ENCODE measurements around the gene SPAG17.

SPAG17 gene

DNA sequence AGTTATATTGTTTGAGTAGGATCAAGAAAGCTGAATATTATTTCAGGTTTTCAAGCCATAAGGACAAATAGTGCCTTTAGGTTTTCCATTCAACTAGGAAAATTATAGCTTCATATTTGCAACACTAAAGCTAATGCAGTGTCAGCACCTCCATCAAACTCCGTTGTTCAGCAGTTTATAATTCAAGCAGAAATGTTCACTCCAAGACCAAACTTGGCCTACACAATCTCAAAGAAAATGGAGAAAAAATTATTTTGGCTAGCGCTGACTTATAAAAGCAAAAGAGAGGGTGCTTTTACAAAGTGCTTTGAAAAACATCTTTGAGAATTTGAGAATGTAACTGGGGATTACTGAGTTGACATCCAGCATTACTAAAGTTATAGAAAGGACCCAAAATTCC is 1.4 kb downstream of the SPAG17 start:
- Histone ChIP-seq H3K9me3 (ENCODE audit: insufficient read depth, low read length) (no peaks in the 10 kb centered on the region), H3K4me1 (ENCODE audit: low read length) (no peaks in the 10 kb centered on the region), H3K79me2 (ENCODE audit: low read length) (no peaks in the 10 kb centered on the region), H3K9ac (ENCODE audit: low read length) (no peak overlapping the region), H3K4me3 (ENCODE audit: low read length) (no peak overlapping the region), H3K27me3 (ENCODE audit: low read depth, low read length) (no peaks in the 10 kb centered on the region), H3K4me2 (ENCODE audit: low read length) (no peak overlapping the region), H3K27ac (ENCODE audit: low read length) (no peak overlapping the region), H3K36me3 (replicated peaks; ENCODE audit: low read depth, low read length) (no peaks in the 10 kb centered on the region), H2AFZ (ENCODE audit: low read depth, low read length) (no peak overlapping the region), H4K20me1 (ENCODE audit: insufficient read depth, low read length) (no peaks in the 10 kb centered on the region)
- TF ChIP-seq, protein P1, sequence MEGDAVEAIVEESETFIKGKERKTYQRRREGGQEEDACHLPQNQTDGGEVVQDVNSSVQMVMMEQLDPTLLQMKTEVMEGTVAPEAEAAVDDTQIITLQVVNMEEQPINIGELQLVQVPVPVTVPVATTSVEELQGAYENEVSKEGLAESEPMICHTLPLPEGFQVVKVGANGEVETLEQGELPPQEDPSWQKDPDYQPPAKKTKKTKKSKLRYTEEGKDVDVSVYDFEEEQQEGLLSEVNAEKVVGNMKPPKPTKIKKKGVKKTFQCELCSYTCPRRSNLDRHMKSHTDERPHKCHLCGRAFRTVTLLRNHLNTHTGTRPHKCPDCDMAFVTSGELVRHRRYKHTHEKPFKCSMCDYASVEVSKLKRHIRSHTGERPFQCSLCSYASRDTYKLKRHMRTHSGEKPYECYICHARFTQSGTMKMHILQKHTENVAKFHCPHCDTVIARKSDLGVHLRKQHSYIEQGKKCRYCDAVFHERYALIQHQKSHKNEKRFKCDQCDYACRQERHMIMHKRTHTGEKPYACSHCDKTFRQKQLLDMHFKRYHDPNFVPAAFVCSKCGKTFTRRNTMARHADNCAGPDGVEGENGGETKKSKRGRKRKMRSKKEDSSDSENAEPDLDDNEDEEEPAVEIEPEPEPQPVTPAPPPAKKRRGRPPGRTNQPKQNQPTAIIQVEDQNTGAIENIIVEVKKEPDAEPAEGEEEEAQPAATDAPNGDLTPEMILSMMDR (IDR thresholded peaks at IDR 0.05; ENCODE audit: low read depth, low read length) = no peak
- TF ChIP-seq EZH2phosphoT487 (IDR thresholded peaks at IDR 0.05; ENCODE audit: low read depth) = no peak

DNA sequence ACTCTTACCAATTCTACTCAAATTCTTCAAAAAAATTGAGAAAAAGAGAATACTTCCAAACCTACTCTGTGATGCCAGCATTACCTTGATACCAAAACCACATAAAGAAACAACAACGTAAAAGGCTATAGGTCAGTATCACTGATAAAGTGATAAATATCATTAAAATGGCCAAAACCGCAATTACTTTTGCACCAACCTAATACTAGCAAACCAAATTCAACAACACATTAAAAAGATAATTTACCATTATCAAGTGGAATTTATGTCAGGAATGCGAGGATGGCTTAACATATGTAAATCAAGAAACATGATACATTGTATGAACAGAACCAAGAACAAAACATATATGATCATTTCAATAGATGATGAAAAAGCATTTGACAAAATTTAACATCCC is 7.0 kb downstream of the SPAG17 start:
- H3K79me2 ChIP-seq (ENCODE audit: low read length) = no peaks in the 10 kb centered on the region
- no peaks in the 10 kb centered on the region for H3K27me3 ChIP-seq (ENCODE audit: low read depth, low read length)
- H3K4me1 ChIP-seq (ENCODE audit: low read length) = no peaks in the 10 kb centered on the region
- H3K4me2 ChIP-seq (ENCODE audit: low read length) = no peak overlapping the region
- H3K9me3 ChIP-seq (ENCODE audit: insufficient read depth, low read length) = no peaks in the 10 kb centered on the region
- no peak for TF ChIP-seq EZH2phosphoT487 (IDR thresholded peaks at IDR 0.05; ENCODE audit: low read depth)
- TF ChIP-seq, protein P1 (IDR thresholded peaks at IDR 0.05; ENCODE audit: low read depth, low read length) = no peak
- H3K9ac ChIP-seq (ENCODE audit: low read length) = no peak overlapping the region
- H3K36me3 ChIP-seq (replicated peaks; ENCODE audit: low read depth, low read length) = no peaks in the 10 kb centered on the region
- no peak overlapping the region for H3K4me3 ChIP-seq (ENCODE audit: low read length)
- H2AFZ ChIP-seq (ENCODE audit: low read depth, low read length) = no peak overlapping the region
- no peaks in the 10 kb centered on the region for H4K20me1 ChIP-seq (ENCODE audit: insufficient read depth, low read length)
- no peak overlapping the region for H3K27ac ChIP-seq (ENCODE audit: low read length)

DNA sequence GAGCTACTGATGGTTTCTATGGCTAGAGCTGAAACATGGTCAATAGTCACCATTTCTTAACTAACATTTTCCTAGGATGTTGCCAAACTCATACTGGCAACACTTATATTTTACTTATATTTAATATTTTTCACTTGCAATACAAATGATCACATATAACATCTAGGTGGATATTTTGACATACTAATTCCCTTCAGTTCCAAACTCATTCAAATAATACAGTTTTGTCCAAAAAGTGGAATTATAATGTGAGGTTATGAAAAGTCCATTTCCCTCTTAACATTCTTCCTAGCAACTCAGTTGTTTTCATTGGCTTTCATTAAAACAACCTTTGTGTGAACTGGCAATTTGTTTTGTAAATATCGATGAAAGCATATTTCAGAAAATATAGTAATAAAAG is 16.0 kb downstream of the SPAG17 start:
- Histone ChIP-seq H4K20me1 (ENCODE audit: insufficient read depth, low read length) (no peaks in the 10 kb centered on the region), H3K4me2 (ENCODE audit: low read length) (no peak overlapping the region), H3K27ac (ENCODE audit: low read length) (no peak overlapping the region), H3K9ac (ENCODE audit: low read length) (no peak overlapping the region), H2AFZ (ENCODE audit: low read depth, low read length) (no peak overlapping the region), H3K9me3 (ENCODE audit: insufficient read depth, low read length) (no peaks in the 10 kb centered on the region), H3K36me3 (replicated peaks; ENCODE audit: low read depth, low read length) (no peaks in the 10 kb centered on the region), H3K4me3 (ENCODE audit: low read length) (no peak overlapping the region), H3K27me3 (ENCODE audit: low read depth, low read length) (no peaks in the 10 kb centered on the region), H3K4me1 (ENCODE audit: low read length) (no peaks in the 10 kb centered on the region), H3K79me2 (ENCODE audit: low read length) (no peaks in the 10 kb centered on the region)
- TF ChIP-seq, protein P1 (IDR thresholded peaks at IDR 0.05; ENCODE audit: low read depth, low read length) = no peak
- no peak for TF ChIP-seq EZH2phosphoT487 (IDR thresholded peaks at IDR 0.05; ENCODE audit: low read depth)

DNA sequence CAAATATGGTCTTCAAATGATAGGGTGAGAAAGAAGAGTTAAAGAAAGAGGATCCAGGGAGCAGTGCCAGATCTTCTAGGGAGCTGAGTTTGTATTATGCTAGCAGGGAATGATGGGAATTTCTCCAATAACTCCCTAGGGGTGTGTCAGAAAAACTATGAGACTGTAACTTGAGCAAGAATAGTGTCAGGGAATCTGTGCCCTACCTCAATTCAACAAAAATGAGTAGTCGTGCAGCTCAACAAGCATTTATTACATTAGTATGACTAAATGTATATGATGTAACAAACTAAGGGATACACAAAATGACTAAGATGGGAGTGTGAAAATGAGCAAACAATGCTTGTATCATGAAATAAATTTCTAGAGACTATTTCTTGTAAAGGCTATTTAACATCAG is 24.2 kb downstream of the SPAG17 start:
- H3K9me3 ChIP-seq (ENCODE audit: insufficient read depth, low read length) = no peaks in the 10 kb centered on the region
- no peaks in the 10 kb centered on the region for H4K20me1 ChIP-seq (ENCODE audit: insufficient read depth, low read length)
- no peaks in the 10 kb centered on the region for H3K27me3 ChIP-seq (ENCODE audit: low read depth, low read length)
- no peaks in the 10 kb centered on the region for H3K4me1 ChIP-seq (ENCODE audit: low read length)
- H2AFZ ChIP-seq (ENCODE audit: low read depth, low read length) = no peak overlapping the region
- no peaks in the 10 kb centered on the region for H3K36me3 ChIP-seq (replicated peaks; ENCODE audit: low read depth, low read length)
- no peak for TF ChIP-seq EZH2phosphoT487 (IDR thresholded peaks at IDR 0.05; ENCODE audit: low read depth)
- TF ChIP-seq, protein P1 (IDR thresholded peaks at IDR 0.05; ENCODE audit: low read depth, low read length) = no peak
- H3K4me2 ChIP-seq (ENCODE audit: low read length) = no peak overlapping the region
- H3K79me2 ChIP-seq (ENCODE audit: low read length) = no peaks in the 10 kb centered on the region
- H3K9ac ChIP-seq (ENCODE audit: low read length) = no peak overlapping the region
- H3K4me3 ChIP-seq (ENCODE audit: low read length) = no peak overlapping the region
- H3K27ac ChIP-seq (ENCODE audit: low read length) = no peak overlapping the region

Data from OCI-LY3 (cell line).